ENCODE data around the gene PLS1. TPM values are rescaled to one million over a fixed set of nuclear protein-coding genes. Genes with fewer than 3 reads are reported as not detected.

Gene PLS1
- total RNA-seq, 2 experiments from 2014 or later = 0.63 to 0.92 TPM

DNA sequence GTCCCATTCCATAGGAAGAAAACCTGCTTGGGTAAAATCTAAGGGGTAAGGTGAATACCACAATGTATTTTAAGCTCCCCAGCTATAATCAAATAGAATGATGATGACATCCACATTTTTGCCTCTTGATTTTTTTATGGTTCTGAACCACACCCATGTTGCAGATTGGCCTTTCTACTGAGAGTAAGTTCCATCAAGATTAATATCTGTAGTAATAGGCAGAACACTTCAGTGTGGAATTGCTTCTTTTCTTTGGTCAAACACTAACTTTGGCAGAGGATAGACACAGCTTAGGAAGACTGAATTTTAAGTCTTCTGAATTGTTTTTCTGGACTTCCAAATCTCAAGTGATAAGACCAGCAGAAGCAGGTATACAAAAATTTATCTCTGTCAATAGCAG lies 27.0 kb downstream of the PLS1 start:
- Mint-ChIP-seq H3K9me3 (no peaks in the 10 kb centered on the region), H3K4me1 (ENCODE audit: low read depth) (no peaks in the 10 kb centered on the region), H3K36me3 (ENCODE audit: low read depth) (no peaks in the 10 kb centered on the region), H3K4me3 (no peak overlapping the region), H3K27ac (no peak overlapping the region), H3K27me3 (no peaks in the 10 kb centered on the region)
- DNase-seq (no peak), ATAC-seq (ENCODE audit: poor library complexity) (no peak)
- intact Hi-C loops (cut with DNase I, micrococcal nuclease) = no loop called here
- Histone ChIP-seq H3K4me3 (ENCODE audit: low read length) (no peak overlapping the region), H3K4me1 (ENCODE audit: insufficient read depth, low read length) (no peaks in the 10 kb centered on the region), H3K27me3 (ENCODE audit: control insufficient read depth in 1 of 2, insufficient read depth in 2 of 2, low read length in 2 of 2) (no peaks in the 10 kb centered on the region), H3K36me3 (ENCODE audit: insufficient read depth, low read length) (no peaks in the 10 kb centered on the region), H3K9me3 (ENCODE audit: control insufficient read depth in 1 of 2, insufficient read depth in 1 of 2, low read length in 2 of 2) (no peaks in the 10 kb centered on the region), H3K27ac (ENCODE audit: low read depth in 1 of 2, low read length in 2 of 2) (no peak overlapping the region)
- ChIA-PET CTCF (no interaction called here), POLR2A (no interaction called here)
- TF ChIP-seq, protein P1, sequence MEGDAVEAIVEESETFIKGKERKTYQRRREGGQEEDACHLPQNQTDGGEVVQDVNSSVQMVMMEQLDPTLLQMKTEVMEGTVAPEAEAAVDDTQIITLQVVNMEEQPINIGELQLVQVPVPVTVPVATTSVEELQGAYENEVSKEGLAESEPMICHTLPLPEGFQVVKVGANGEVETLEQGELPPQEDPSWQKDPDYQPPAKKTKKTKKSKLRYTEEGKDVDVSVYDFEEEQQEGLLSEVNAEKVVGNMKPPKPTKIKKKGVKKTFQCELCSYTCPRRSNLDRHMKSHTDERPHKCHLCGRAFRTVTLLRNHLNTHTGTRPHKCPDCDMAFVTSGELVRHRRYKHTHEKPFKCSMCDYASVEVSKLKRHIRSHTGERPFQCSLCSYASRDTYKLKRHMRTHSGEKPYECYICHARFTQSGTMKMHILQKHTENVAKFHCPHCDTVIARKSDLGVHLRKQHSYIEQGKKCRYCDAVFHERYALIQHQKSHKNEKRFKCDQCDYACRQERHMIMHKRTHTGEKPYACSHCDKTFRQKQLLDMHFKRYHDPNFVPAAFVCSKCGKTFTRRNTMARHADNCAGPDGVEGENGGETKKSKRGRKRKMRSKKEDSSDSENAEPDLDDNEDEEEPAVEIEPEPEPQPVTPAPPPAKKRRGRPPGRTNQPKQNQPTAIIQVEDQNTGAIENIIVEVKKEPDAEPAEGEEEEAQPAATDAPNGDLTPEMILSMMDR (IDR thresholded peaks at IDR 0.05) = no peak

DNA sequence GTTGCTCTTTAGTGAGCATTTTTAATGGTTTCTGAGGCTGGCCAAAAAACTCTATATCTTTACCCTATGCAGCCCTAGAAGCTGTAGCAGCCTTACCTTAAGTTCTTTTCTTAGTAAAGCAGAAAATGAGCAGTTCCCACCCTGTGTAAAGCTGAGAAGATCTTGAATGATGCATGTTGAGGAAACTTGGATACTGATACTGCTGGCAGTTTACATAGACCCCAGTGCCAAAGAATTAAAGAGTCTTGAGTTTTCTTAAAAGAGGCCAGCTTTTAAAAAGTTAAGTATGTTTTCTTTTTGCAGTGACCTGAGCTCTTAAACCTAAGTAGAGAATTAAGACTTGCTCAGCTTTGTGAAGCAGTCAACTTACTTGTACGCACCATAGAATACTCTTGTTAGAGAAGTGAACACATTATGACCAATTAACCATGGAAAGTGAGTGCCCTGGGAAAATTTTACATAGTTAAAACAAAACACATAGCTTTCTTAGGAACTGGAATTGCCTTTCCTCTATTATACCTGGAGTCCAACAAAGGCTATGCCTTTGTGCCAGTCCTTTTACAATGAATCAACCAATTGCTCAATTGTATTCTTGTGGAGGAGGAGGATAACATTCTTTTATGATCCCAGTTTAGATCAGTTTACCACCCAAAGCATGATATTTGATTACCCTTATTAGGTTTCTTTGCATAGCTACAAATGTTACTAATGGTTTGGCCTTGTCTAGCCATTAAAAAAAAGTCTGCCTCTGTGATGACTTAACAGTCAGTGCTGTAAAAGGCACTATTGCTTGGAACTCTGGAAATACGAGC lies 28.4 kb downstream of the PLS1 start:
- no peaks in the 10 kb centered on the region for H3K36me3 ChIP-seq (ENCODE audit: insufficient read depth, low read length)
- intact Hi-C loops (cut with DNase I, micrococcal nuclease) = no loop called here
- H3K27ac ChIP-seq (ENCODE audit: low read depth in 1 of 2, low read length in 2 of 2) = no peak overlapping the region
- Mint-ChIP-seq H3K4me3 (no peak overlapping the region), H3K4me1 (ENCODE audit: low read depth) (no peaks in the 10 kb centered on the region), H3K36me3 (ENCODE audit: low read depth) (no peaks in the 10 kb centered on the region), H3K27ac (no peak overlapping the region), H3K27me3 (no peaks in the 10 kb centered on the region), H3K9me3 (no peaks in the 10 kb centered on the region)
- ATAC-seq (ENCODE audit: poor library complexity) (no peak), DNase-seq (no peak)
- no peaks in the 10 kb centered on the region for H3K4me1 ChIP-seq (ENCODE audit: insufficient read depth, low read length)
- TF ChIP-seq, protein P1 (IDR thresholded peaks at IDR 0.05) = no peak
- POLR2A ChIA-PET = no interaction called here
- no peak overlapping the region for H3K4me3 ChIP-seq (ENCODE audit: low read length)
- CTCF ChIA-PET = interaction anchor here (0.8 kb wide), 1 partner anchor 15 kb away, joined by 3 read pairs; no protein-coding TSS in a partner anchor
- H3K27me3 ChIP-seq (ENCODE audit: control insufficient read depth in 1 of 2, insufficient read depth in 2 of 2, low read length in 2 of 2) = no peaks in the 10 kb centered on the region
- no peaks in the 10 kb centered on the region for H3K9me3 ChIP-seq (ENCODE audit: control insufficient read depth in 1 of 2, insufficient read depth in 1 of 2, low read length in 2 of 2)

DNA sequence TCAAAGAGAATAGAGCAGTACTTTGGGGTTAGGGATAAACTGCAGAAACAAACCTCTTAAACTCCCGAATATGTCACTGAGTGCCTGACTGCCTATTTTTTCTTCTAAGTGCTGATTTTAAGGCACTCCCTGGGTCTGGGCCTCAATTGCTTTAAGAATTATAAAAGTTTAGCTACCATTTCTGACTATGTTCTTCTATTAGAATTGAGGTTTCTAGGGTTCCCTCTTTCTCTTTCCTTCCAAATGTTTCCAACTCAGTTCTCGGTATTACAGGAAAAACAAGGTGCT lies 28.9 kb downstream of the PLS1 start:
- intact Hi-C loops (cut with DNase I, micrococcal nuclease) = no loop called here
- CTCF ChIA-PET = interaction anchor here (0.8 kb wide), 1 partner anchor 14 kb away, joined by 3 read pairs; no protein-coding TSS in a partner anchor
- no peak for ATAC-seq (ENCODE audit: poor library complexity)

More for the DNA sequence above, 28.9 kb downstream of the PLS1 start:
- POLR2A ChIA-PET = no interaction called here
- DNase-seq = no peak
- H3K27ac ChIP-seq (ENCODE audit: low read depth in 1 of 2, low read length in 2 of 2) = no peak overlapping the region
- no peaks in the 10 kb centered on the region for H3K27me3 ChIP-seq (ENCODE audit: control insufficient read depth in 1 of 2, insufficient read depth in 2 of 2, low read length in 2 of 2)
- Mint-ChIP-seq H3K4me3 (no peak overlapping the region), H3K27ac (no peak overlapping the region), H3K4me1 (ENCODE audit: low read depth) (no peaks in the 10 kb centered on the region), H3K27me3 (no peaks in the 10 kb centered on the region), H3K36me3 (ENCODE audit: low read depth) (no peaks in the 10 kb centered on the region), H3K9me3 (no peaks in the 10 kb centered on the region)
- TF ChIP-seq, protein P1 (IDR thresholded peaks at IDR 0.05) = no peak
- H3K36me3 ChIP-seq (ENCODE audit: insufficient read depth, low read length) = no peaks in the 10 kb centered on the region
- no peaks in the 10 kb centered on the region for H3K4me1 ChIP-seq (ENCODE audit: insufficient read depth, low read length)
- H3K4me3 ChIP-seq (ENCODE audit: low read length) = no peak overlapping the region
- no peaks in the 10 kb centered on the region for H3K9me3 ChIP-seq (ENCODE audit: control insufficient read depth in 1 of 2, insufficient read depth in 1 of 2, low read length in 2 of 2)
